HG03064 (cell line): ENCODE measurements around the gene C14orf132.

Source experiments
- ATAC-seq: cut with Tn5 transposase; IDR thresholded peaks from one replicate; pipeline ENCODE4 v1.9.1; 2021; ENCODE audit warnings: low read depth; ENCODE audit not compliant: unreplicated experiment

Gene C14orf132

DNA sequence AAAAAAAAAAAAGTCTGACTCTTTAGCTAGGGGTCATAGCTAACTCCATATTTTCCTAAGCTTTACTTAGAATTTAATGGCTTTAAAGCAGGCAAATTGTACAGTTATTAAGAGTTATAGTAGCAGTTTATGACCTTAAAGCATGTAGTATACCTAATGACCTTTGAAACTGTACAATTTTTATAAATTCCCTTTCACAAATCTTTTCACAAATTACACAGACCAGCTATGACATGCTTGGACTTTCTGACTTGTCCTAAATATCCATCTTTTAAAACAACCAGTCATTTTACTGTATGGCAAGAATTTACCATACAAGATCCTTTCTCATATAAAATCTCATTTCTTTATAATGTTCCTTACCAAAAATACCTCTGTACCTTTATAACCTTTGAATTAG is 74.8 kb downstream of the C14orf132 start:
- no peak for ATAC-seq

DNA sequence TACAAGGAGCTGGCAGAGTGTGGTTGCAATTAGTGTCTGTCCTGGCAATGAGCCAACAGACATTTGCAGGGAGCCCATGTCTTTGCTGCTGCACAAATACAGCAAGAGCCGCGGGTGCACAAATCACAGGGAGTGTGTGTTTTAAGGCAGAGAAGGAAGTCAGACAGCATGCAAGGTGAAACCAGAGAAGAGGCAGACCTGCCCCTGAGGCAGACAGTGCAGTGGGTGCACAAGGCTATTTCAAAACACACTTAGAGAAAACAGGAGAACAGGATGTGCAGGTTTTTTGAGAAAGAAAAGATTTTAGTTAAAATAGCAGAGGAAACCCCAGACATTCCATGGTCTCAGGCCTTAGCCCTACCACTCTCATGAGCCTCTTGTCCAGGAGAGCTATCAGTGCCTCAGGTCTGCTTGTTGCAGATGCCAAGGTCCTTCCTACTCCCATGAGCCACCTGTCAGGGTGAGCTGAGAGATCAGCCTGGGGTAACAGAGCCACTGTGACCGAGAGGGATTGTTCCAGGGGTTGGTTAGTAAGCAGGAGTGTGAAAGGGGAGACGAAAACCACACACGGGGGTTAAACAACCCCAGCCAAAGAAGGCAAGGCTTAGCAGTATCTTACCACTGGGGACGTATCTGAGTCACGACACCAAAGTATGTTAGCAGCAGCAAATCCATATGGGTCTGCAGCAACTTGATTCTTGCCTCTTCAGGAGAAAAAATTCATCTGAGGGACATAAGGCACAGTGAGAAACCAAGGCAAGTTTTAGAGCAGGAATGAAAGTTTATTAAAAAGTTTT is 78.1 kb downstream of the C14orf132 start:
- no peak for ATAC-seq

DNA sequence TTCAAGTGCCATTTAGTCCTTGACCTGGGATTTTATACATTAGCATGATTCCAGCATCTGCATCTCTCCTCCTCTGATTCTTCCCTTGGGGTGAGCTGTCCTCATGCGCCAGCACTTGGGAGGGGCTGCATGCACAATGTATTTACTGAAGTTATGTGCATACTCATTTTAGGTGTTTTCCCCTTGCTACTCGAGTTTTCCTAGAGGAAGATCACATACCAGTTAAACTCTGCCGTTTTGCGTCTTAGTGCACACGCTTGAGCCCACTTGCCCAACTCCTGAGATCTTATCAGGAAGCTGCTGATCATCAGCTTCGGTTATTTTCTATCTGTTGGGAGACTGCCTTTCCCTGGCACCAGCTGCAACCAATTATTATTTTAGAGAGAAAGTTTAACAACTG is 78.8 kb downstream of the C14orf132 start:
- ATAC-seq: no peak

DNA sequence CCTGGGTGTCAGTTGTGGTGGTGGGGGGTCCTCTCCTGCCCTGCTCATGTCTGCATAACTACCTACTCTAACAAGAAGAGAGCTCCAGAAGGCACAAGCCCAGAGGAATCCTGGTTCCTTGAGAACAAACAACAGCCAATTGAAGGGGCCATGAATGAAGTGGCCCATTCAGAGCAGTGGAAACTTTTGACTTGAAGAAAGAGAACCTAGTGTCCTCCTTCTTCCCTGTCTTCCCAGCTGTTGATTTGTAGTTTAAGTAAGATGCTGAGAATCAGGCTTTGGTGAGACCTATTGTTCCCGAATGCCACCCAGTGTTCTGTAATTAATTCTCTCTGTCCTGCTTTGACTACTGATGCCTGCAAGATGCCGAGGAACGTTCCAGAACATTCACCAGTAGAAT is 79.2 kb downstream of the C14orf132 start:
- no peak for ATAC-seq

DNA sequence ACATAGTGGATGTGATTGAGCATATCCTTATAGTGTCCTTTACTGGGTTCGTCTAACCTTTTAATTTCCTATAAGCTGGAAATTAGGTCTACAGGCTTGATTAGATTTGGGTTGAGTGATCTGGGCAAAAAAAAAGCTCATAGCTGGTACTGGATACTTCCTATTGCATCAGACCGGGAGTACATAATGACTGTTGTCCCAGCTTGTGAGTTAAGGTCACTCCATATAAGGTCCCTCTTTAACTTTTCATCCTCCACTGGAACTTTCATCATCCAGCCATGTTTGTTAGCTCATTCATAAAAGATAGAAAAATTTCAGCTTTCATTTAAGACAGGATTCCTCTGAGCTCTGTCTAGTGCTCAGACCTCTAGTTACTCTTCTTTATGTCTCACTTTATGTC is 80.8 kb downstream of the C14orf132 start:
- no peak for ATAC-seq

DNA sequence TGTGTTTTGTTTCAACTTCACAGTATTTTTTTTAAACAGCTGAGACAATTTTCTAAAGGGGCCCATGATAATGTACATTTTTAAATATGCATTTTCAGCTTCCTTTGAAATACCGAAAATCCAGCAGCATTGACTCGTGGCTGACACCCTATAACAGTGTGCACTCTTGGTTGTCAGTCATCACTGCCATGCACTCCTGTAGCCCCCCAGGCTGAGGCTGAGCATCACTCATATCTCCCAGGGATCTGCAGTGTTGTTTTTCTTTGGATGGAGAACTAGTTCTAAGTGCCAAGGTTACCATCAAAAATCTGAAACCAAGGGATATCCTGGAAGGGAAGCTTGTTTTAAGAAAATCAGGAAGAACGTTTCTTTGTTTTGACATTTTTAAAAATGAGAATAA is 81.2 kb downstream of the C14orf132 start:
- no peak for ATAC-seq

DNA sequence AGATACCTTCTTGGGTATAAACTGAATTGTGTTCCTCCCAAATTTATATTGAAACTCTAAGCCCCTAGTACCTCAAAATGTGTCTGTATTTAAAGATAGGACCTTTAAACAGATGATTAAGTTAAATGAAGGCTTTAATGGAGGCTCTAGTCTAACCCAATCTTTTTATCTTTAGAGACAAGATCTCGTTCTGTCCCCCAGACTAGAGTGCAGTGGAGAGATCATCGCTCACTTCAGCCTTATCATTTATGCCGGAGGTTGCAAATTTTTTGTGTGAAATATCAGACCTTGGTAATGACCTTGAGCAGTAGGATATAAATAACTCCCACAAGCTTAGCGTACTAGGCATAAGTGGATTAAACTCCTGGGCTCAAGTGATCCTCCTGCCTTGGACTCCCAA is 81.8 kb downstream of the C14orf132 start:
- ATAC-seq: no peak

DNA sequence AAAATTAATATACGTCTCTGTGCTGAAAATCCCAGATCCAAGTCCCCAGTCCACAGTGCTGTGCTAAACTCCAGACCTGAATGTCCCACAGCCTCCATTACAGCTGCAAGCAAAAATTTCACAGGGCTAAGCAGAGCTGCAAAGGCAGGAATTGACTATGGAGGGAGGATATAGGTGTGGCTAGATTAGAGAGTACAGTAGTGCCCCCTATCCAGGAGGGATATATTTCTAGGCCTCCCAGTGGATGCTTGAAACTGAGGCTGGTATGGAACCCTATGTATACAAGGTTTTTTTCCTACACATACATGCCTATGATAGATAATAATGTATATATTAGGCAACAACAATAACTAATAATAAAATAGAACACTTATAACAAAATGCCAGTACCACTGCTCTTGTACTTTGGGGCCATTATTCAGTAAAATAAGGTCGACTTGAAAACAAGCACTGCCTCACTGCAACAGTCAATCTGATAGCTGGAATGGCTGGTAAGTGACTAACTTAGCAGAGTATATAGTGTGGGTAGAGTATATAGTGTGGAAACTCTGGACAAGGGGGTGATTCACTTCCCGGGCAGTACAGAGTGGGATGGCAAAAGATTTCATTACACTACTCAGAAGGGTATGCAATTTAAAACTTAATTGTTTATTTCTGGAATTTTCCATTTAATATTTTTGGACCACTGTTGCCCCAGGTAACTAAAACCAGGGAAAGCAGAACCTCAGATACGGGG is 82.7 kb downstream of the C14orf132 start:
- ATAC-seq: no peak

DNA sequence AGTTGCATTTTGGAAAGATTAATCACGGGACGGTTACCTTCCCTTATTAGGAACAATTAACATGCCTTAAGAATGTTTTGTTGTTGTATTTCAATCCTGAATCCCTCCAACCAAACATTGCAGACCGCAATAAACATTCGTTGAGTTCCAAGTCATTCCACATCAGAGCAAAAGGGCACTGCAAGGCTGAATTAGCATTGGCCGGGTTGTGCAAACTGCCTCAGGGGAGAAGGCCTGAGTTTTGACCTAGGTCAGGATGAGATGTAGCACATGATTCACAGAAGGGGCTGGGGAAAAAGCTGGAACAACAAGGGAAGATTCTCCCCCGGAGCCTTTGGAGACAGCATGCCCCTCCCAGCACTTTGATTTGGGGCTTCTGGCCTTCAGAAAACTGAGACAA is 83.3 kb downstream of the C14orf132 start:
- ATAC-seq: no peak

DNA sequence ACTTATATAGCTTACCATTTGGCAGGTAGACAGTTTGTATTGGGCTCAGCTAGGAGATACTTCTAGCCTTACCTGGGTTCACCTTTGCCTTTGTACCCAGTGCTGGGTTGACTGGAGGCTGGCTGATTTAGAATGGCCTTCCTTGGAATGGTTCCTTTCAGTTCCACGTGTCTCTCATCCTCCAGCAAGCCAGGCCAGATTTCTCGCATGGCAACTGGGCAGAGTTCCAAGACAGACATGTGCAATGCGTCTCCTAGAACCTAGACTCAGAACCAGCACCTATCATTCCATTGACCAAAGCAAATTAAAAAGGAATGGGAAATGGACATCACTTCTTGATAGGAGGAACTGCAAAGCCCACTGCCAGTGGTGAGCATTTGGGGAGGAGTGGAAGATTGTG is 86.4 kb downstream of the C14orf132 start:
- no peak for ATAC-seq

DNA sequence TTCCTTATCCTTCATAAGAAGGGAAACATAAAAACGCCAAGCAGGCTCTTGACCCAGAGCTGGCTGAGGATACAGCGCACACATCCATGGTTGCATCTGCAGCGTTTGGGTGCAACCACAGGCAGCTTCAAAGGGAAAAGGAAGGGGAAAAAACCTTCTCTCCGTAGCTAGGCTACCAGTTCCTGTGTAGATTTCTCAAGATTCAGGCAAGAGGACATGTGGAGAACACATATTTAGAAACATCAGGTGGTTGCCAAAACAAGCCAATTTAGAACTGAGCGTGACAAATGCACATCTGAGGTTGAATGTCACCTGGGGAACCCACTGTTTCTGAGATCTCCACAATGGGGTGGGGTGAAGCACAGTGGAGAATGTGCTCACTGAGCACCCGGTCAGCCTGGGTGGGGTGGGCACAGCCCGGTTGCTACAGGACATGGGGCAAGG is 87.2 kb downstream of the C14orf132 start:
- ATAC-seq: no peak

DNA sequence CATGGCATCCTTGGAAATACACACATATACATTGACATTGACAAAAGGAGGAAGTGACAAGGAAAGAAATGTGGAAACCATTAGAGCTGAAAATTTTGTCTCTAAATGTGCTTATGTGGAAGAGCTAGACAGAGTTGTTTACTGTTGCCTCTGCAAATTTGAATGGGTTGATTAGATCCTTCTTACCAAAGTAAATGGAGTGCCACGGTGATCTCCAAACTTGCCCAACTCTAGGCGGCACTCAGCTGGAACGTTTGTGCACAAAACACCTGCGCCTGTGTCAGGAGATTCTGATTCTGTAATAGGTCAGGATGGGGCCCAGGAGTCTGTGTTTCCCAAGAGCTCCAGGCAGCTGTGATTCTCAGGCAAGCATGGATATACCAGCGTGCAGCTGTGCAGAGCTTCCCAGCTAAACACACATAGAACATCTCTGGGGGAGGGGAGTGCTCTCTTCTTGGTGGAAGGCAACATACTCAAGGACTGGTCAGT is 87.7 kb downstream of the C14orf132 start:
- ATAC-seq: no peak

DNA sequence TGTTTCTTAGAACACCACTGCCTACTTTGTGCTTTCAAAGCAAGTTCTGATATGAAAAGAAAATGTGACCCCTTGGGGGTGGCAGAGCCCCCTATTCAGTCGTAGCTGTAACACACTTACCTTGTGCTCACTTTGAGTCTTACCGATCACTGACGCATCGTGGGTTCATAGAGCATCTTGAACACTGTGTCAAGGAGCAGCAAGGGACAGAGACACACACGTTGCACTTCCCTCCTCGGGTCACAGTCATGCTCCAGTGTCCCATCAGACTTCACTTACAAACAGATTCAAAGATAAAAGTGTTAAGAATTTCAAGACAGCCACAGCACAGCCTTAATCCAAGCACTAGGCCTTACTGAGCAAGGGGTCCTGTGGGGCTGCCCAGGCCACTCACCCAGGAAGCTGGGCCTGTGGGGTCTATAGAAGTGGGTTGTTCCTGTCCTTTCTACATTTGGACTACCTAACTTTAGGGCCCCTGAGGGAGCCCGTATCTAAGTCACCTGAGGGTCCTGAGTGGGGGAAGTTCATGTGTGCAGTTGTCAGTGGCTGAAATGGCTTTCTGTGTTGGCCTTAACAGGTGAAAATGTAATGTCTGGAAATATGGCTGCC is 90.1 kb downstream of the C14orf132 start:
- ATAC-seq: no peak

DNA sequence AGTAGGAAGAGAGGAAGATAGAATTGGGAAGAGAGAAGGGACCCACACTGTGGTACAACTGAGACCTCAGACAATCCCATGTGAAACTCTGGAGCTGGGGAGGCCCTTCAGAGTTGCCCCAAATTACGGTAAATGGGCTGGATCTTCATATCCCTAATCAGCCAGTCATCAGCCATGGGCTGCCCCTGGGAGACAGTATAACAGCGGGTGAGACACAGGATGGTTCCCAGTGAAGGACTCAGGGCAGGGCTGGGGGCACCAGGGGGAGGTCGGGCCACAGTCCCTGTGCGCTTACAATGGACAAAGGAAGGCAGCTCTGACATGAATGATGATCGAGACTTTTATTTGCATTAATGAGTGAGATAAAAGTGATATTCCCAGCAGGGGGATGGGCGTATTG is 91.2 kb downstream of the C14orf132 start:
- no peak for ATAC-seq

DNA sequence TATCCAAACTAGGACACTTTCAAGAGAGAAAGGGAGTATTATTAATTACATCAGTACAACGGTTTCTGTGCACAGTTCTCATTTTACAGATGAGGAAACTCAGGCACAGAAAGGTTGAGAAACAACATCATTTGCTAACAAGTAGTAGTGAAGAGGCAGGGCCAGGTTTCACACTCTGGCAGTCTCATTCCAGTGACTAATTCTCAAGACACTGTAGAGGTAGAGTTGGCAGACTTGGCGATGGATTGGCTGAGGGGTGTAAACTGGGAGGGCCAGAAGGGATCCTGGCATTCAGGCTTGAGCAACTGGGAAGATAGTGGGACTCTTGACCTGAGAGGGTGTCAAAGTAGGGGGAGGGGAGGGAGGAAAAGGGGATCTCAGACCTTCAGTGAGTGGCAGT is 91.7 kb downstream of the C14orf132 start:
- no peak for ATAC-seq

DNA sequence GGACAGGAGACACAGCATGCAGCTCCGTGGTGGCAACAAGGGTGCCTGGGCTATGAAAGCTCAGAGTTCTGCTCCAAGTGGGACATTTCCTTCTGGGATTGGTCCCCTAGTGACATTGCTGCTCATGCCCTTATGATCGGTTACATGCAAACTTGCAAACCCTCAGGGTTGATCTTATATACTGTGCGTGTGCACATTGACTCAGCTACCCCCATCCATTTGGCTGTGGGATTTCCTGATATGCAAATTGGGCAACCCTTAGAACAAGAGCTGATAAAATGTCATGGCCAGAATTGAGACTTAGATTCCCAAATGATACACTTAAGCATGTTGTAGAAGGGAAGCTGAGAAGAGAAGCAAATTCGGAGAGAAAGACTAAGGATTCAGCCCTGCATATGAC is 92.7 kb downstream of the C14orf132 start:
- no peak for ATAC-seq

DNA sequence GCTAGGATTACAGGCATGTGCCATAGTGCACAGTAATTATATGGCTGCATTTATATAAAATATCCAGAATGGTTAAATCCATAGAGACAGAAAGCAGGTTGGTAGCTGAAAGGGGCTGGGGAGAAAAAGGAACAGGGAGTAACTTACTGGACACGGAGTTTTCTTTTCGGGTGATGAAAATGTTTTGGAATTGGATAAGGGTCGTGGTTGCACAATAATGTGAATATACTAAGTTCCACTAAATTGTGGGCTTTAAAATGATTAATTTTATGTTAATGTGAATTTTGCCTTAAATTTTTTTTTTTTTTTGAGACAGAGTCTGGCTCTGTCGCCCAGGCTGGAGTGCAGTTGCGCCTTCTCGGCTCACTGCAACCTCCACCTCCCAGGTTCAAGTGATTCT is 95.3 kb downstream of the C14orf132 start:
- no peak for ATAC-seq

DNA sequence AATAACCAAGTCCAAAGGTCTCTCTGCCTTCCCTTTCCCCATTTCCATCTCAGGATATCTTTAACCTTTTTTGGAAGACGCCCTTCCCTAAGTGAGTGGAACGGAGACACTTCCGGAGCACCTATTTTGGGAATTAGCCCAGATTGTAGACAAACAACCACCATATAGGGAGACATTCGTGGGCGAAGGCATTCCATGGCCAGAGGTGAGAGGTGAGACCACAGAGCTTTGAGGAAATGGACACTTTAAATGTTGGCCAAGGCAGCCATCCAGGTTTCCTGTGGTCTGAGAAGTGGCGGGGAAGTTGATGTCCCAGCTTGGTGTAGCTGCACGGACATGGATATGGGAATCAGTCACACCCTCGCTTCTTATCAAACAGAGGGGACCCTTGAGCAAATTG is 96.1 kb downstream of the C14orf132 start:
- no peak for ATAC-seq

DNA sequence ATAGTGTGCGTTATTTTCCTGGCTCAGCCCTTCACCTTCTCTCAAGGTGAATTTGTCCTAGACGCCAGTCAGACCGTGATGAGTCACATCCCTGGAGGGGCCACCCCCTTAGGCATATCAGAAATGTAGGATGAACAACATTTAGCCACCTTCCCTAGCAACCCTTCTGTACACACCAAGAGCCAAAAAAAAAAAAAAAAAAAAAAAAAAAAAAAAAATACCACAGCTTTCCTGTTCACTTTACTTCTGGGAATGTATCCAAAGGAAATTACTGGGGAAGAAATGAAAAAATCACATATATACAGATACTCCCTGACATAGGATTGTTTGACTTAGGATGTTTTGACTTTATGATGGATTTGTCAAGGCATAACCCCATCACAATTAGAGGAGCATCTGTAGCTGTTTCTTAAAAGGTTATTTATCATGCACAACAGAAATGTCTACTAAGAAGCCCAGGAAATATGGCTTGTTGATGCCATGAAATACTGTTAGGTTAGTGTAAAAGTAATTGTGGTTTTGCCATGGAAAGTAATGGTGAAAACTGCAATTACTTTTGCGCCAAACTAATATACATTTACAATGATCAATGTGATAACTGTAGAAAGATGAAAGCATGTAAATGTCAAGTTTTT is 97.3 kb downstream of the C14orf132 start:
- no peak for ATAC-seq

DNA sequence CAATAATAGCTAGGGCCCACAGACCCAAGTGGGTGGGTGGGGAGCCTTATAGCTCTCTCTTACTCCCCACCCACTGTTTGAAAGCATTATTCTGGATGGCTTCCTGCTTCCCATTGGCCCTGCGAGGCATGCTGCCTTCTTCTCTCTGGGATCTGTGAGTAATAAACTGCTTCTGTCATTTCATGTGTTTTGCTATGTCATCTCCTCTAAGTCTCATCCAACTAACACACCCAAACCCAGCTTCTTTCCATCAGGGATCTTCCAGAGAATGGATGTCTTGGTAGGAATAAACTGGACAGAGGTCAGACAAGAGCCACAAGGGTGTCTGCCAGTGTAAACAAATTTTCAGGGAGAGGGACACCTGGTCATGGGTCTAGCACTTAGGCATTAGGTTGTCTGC is 99.1 kb downstream of the C14orf132 start:
- no peak for ATAC-seq

DNA sequence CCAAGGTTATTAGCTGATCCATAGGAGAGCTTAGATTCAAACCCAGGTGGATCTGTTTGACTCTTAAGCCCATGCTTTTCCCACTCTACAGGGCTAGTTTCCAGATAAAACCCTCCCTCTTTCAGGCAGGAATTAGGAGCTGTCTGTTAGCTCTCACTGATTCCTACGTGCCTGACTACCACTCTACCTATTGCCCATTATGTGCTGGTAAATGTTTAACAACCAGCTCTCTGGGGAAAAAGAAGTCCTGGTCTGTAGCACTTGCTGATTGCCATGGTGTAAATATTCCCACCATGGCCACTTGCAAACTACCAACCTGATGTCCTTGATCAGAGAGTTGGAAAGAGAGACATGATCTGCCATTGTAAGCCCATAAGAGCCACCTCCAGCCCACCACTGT is 100.0 kb downstream of the C14orf132 start:
- no peak for ATAC-seq
